GM10847 (cell line): ENCODE results near the gene BACE2.

ENCODE experiments used
- POLR2A ChIP-seq: IDR thresholded peaks from 2 replicates; pipeline ENCODE4 v1.6.1; 2011; ENCODE audit not compliant: insufficient read length; ENCODE audit errors: extremely low read depth

The BACE2 gene

GRCh38 chr21:41290106-41290799 lies 122.3 kb downstream of the BACE2 start:
- TF ChIP-seq POLR2A: no peak

GRCh38 chr21:41294548-41295231 lies 126.7 kb downstream of the BACE2 start:
- no peak for TF ChIP-seq POLR2A

DNA sequence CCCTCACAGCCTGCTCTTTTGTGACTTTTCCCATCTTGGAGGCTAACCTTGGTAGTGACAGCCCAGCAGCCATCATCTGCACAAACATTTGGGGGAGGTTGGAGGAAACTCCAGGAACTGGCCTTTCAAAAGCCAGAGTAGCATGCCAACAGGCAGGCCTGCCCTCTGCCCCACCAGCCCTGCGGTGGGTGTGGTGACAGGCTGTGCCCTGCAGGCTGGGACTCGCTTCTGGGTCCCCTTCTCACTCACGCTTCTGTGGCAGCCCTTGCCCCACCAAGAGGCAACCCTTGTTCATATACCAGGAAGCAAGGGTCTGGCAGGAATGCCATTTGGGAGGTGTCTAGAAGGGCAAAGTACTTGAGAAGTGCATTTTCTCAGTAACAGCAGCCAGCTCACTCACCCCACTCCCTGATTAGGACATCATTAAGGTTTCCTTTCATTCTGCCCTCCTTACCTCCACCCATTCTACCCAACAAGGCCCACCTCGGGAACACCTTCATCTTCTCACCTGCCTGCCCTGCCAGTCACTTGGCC lies 127.8 kb downstream of the BACE2 start:
- no peak for TF ChIP-seq POLR2A

DNA sequence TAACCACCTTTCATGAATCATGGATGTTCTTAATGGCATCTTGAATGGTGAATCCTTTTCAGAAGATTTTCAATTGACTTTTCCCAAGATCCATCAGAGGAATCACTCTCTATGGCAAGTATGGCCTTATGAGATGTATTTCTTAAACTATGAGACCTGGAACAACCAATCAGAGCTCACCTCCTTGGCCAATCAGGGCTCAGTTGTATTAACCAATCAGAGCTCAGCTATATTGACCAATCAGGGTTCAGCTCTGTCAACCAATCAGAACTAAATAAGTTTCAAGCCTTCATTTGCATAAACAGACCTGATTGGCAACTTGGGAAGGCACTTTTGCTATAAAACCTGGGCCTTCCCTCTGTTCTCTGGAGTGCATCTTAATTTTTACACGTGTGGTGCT lies 135.0 kb downstream of the BACE2 start:
- no peak for TF ChIP-seq POLR2A

GRCh38 chr21:41304068-41304720 lies 136.2 kb downstream of the BACE2 start:
- TF ChIP-seq POLR2A: no peak

- no peak for TF ChIP-seq POLR2A
Observed at GRCh38 chr21:41307219-41307618, 139.3 kb downstream of the BACE2 start.

- no peak for TF ChIP-seq POLR2A
Observed at GRCh38 chr21:41315726-41316125, 147.8 kb downstream of the BACE2 start.

DNA sequence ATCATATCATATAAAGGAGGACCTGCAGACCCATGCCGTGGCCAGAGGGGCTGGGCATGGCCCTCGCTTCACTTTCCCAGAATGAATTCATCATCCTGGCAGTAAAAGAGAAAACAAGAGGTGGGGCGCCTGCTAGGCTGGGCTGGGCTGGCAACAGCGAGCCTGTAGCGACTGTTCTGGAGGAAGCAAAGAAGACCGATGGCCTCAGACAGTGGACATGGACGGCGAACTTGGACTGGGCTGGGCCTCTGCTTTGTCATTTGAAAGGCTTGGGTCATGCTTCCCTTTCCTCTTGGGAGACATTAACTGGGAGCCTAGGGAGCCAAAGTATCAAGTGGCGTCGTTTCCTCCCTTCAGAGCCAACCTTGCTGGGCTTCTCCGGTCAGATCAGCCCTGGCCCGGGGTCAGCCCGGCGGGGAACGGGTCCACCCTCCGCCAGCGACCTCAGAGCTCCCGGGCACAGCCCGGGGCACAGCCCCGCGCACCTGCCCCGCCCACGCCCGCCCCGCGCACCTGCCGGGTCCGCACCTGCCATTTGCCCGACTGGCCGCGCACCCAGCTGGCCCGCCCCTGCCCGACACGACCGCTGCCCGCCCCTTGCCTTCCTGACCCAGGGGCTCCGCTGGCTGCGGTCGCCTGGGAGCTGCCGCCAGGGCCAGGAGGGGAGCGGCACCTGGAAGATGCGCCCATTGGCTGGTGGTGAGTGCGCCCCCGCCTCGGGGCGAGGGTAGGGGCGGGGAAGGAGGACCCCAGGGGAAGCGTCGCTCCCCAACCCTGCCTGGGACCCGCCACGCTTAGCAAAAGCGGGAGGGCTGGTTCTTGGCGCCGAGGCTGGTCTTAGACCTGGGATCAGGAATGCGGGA lies 148.5 kb downstream of the BACE2 start, which contains the start of gene FAM3B:
FAM3B (plus strand) TSS at position 602 of the 863 bp plus-strand sequence; CDS start at position 681, 79 bp downstream.
- TF ChIP-seq POLR2A: no peak

GRCh38 chr21:41317063-41317392 lies 149.1 kb downstream of the BACE2 start:
- TF ChIP-seq POLR2A: no peak

DNA sequence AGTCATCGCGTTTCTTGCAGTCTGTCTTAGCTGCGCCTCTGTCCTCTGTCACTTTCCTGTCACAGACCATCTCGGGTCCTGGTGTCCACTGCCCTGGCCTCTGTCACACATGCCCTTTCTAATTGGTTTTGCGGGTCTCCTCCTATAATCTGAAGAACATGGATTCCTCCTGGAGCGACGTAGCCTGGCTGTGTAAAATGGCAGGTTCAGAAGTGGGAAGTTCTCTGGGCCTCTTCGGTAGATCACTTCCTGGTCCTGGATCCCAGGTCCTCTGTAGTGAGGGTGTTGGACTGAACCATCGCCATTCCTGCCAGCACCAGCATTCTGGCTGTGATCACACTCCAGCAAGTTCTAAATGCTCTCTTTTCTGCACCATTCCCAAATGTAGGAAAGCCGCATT lies 149.5 kb downstream of the BACE2 start:
- no peak for TF ChIP-seq POLR2A

DNA sequence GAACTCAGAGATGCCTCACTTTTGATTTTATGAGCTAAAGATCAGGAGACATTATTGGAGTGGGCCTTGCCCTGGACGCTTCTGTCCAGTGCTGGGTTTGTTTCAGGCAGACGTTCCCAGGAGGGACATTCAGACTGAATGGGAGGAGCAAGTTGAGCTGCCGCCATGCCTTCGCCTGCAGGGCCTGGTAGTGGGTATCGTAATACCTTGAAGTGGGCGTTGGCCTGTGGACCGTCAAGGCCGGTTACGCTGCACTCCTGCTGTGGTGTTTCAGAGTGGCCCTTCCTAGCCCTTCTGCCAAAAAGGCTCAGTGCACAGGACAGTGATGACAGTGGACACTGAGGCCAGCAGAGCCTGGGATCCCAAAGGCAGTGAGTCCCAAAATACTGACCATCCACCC lies 150.3 kb downstream of the BACE2 start:
- no peak for TF ChIP-seq POLR2A

DNA sequence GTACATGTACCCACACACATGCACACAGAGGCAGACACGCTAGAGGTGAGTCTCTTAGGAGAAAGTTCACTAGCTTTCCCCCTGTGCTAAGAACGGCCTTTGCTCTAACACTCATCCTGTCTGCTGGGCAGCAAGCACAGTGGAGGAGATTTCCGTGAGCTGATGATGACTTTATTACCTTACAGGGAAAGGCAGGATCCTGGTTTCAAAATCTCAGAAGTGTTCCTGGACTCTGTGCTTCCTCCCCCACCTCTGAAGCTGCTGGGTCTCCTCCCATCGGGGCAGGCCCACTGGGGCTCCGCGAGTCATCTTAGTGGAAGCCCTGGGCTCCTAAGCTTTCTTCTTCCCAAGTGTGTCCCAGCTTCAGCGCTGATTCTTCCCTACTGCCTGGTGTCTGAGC lies 151.3 kb downstream of the BACE2 start:
- TF ChIP-seq POLR2A: no peak

DNA sequence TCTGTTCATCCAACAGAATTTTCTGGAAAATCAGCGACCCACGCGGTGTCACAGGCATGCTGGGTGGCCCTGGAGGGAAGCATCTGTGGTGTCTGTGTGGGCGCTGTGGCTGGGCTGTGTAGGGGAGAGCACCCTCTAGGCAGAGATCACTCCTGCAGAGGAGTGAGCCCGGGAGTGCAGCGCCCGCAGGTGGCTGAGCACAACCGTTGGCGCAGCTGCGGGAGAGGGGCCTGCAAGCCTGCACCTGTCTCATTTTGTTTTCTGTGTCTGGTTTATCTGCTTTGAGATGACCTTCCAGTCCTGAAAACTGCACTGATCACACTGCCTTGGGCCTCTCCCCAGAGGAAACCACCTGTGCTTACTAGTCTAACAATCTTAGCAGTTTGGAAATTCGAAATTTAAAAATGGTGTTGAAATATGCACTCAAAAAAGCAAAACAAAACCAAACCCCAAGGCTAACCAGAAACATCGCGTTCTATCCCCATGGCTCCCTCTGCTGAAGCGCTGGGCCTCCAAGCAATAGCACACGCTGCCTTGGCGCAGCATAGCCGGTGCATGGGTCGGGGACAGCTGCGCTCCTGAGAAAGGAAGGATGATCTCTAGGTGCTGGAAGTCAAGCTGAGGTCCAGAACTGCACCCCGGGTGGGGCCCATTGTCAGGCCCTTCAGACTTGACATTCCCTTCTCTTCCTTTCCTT lies 153.4 kb downstream of the BACE2 start:
- TF ChIP-seq POLR2A: no peak

DNA sequence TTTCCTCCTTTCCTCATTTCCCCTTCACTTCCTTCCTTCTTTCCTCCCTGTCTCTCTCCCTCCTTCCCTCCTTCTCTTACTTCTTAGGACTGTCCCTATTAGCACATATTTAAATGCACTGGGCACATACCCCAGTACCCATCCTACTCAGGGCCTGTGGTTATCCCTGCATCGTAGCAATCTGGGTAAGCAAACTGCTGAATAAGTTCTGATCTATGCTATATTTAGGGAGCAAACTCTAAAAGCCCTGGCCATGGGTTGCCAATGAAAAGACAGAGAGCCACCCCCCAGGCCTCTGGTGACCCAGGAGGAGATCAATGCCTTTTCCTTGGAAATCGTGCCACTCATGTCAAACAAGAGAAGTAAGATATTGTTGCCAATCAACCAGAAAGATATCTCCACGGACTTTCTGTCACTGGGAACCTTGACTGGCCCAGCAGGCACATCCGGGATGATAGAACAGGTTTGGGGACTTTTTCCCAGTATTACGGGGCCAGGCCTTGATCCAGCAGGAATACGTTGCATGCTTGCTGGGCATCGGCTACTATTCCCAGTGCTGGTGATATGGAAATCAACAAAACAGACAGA lies 154.0 kb downstream of the BACE2 start:
- no peak for TF ChIP-seq POLR2A
